Measurements from ENCODE around the gene IZUMO2.
"Not testable (repeated sequence)": the region's sequence is repeated elsewhere in the genome, so short reads cannot be mapped to it uniquely, and the experiment has no call there.

IZUMO2 gene

DNA sequence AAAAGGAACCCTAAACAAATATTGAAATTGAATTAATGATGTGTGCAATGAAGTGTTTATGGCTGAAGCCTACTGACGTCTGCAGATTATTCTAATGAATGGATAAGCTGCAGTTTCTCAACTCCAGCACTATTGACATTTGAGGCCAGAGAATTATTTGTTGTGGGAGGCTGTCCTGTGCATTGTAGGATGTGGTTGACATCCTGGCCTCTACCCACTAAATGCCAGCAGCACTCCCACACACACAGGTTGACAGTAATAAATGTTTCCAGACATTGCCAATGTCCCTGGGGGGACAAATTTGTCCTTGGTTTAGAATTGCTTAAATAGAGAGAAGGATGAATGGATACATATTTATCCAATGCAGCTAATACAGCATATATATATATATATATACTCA is 21.1 kb upstream of the IZUMO2 start:
- no peak for DNase-seq

DNA sequence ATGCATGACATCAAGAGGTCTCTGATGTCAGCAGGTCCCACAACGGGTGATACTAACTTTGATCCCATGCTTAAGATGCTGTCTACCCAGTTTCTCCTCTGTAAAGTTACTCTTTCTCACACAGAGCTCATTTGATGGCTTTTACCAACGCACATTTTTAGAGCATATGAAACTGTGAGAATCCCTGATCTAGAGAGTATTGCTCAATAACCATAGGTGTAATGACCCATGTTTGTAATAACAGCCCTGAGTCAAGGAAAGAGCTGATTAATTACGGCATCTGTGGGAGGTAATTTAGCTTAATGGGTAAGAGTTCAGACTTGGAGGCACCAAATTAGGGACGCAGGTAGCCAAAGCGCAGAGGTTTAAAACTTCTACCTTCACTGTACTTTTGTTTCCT is 18.0 kb upstream of the IZUMO2 start:
- no peak for DNase-seq

DNA sequence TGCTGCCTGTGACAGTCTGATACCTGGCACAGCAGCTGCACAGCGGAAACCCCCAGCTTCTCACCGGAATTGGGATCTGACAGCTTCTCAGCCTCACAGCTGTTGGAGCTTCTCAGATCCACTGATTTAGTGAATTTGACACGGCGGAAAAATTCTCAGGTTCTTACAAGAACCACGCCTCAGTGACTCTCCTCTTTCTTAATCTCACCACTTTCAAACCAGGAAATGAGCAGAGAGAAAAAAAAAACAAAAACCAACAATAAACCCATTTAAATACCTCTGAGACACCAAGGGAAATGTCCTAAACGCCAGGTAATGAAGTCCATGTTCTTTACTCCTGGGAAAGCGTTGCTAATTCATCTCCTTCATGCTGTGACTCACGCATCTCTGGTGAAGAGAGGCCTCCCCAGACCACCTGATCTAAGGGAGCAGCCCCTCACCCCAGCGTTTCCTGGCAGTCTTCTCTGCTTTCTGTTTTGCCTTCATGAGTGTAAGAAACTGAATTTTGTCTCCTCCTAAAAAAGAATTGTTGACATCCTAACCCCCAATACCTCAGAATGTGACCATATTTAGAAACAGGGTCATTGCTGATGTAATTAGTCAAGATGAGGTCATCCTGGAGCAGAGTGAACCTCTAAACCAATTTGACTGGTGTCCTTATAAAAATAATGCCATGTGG is 15.9 kb upstream of the IZUMO2 start:
- DNase-seq, result no peak

DNA sequence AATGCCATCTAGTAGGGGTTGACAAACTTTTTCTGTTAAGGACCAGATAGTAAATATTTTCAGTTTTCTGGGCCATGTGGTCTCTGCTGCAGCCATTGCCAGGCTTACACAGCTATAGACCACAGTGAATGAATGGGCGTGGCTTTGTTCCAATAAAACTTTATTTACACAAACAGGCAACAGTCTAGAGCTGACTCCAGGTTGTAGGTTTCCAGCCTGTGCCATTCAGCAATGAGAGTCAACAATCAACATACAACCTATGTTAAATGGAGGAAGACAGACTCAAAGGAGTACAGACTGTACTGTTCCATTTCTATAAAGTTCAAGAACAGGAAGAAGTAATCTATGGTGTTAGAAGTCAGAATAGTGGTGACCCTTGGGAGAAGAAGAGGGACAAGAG is 15.2 kb upstream of the IZUMO2 start:
- no peak for DNase-seq

DNA sequence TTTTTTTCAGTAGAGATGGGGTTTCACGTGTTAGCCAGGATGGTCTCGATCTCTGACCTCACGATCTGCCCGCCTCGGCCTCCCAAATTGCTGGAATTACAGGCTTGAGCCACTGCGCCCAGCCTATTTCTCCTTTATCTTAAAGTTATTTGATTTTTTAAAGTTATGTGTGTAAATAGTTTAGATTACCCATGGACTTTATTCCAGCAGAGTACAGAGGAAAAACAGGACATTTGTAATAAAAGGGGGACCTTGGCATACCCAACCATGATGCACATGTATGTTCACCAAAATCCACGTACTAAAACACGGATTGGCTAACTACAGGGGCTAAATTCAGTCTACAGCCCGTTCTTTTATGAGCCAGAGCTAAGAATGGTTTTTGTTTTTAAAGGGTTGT is 13.7 kb upstream of the IZUMO2 start:
- no peak for DNase-seq

DNA sequence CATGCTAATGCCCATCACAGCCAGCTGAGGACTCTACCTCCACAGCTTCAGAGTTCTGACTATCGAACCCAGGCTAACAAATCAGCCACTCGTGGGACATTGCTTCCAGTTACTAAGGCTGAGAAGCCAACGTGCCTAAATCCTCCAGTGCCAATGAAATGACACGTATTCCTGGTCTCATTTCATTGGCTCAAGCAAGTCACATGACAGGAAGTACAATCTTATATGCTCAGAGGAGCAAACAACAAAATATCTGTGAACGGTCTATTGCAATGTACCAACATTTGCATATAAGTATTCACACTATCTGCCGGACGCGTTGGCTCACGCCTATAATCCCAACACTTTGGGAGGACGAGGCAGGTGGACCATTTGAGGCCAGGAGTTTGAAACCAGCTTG is 12.8 kb upstream of the IZUMO2 start:
- no peak for DNase-seq

DNA sequence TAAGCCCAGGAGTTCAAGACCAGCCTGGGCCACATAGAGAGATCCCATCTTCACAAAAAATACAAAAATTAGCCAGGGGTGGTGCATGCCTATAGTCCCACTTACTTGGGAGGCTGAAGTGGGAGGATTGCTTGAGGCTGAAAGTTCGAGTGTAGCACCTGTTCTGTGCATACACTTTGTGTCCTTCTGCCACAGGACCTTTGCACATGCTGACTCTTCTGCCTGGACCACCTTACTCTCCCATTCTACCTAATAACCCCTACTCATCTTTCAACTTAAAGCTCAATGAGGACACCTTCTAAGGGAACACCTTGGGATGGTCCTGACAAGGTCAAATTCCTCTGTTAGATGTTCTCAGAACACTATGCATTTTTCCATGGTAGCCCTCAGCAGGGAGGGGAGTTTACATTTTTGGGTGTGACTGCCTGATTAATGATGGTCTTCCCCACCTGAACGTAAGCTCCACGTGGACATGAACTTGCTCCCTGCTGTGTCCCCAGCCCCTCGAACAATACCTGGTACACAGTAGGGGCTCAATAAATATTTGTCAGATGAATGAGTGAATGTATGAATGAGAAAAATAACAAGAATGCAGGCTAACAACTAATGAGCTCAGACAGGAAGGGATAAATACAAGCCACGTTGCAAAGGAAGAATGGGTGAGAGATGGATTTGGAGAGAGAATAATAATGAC is 11.2 kb upstream of the IZUMO2 start:
- DNase-seq, result no peak

DNA sequence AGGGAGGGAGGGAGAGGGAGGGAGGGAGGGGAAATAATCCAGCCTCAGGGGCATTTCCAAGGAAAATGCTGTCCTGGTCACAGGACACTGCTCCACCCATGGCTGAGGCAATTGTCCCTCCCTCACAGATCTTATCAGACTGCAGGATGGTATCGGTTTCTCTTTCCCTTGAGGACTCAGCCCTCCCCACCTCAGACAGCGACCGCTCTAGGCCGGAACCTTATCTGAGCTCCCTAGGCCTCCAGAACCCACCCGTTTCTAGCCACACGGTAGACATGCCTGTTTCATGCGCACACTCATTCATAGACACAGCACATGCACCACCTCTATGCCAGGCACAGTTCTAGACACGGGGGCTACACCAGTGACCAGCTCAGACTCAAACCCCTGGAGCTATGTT is 10.0 kb upstream of the IZUMO2 start:
- DNase-seq, result no peak

DNA sequence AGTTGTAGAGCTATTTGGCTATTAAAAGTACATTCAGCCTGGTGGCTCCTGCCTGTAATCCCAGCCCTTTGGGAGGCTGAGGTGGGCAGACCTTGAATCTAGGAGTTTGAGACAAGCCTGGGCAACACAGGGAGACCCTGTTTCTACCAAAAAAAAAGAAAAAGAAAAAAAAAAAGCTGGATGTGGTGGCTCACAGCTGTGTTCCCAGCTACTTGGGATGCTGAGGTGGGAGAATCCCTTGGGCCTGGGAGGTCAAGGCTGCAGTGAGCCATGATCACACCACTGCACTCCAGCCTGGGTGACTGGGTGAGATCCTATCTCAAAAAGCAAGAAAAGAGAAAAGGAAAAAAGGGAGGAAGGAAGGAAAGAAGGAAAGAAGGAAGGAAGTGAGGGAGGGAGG is 9.6 kb upstream of the IZUMO2 start:
- no peak for DNase-seq

DNA sequence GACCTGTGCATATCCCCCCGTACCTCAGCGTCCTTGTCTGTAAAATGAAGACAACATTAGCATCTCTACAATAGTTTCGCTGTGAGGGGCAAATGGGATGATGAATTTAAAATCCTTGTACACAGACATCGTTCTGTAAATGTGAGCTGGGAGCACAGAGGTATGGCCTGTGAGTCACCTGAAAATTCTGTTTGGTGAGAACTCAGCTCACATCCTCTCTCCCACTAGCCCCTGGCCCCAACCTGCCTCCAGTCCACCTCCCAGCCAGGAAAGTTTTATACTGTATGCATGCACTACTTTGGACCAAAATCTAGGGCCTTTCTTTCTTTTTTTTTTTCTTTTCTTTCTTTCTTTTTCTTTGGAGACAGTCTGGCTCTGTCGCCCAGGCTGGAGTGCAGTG is 8.7 kb upstream of the IZUMO2 start:
- no peak for DNase-seq

DNA sequence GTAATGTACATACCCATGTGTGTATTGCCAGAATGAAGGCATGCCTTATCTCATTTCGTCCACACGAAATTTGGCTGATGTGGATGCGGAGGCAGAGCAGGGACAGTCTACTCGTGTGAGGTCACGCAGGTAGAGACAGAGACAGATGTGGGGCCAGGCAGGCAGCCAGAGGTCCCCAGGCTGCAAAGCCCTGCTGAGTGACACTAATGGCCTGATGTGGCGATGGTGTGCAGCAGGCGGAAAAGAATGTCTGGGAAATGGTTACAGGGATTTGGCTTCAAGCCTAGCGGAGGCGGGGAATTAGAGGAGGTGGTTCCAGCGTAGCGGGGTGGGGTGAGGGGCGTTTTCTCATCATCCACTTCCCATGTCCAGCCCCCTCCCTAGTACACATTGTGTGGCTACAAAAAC is 4.2 kb upstream of the IZUMO2 start:
- DNase-seq, result no peak

DNA sequence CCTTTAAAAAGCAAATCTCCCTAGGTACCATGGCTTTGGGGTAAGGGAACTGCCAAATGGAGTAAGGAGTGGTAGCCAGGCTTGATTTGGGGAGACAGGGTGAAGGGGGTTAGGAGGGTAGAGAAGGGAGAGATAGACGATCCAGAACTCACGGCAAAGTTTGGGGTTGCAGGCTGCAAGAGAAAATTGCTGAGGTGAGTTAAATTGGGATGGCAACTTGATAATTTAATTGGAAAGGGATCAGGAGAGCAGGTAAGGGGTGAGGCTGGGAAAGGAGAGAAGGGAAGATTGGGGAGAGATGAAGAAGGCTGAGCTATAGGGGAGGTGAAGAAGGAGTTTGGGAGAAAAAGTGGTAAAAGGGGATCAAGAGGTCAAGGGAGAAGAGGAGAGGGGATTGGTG is 4.0 kb downstream of the IZUMO2 start:
- no peak for DNase-seq

DNA sequence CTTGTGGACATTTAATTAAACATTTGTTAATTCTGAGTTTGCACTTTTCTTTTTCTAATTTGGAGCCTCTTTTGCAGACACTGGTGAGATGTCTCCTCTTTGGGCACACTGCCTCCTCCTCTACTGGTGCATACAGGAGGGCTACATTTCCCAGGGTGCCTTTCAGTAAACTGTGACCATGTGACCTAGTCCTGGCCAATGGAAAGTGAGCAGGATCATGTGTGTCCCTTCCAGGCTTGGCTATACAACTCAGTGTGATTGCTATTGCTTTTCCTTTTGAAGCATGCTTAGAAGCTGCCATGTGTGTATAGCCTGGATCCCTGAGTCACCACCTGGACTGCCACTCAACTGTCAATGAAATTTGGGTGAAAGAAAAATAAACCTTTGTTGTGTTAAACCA is 4.5 kb downstream of the IZUMO2 start:
- DNase-seq, result no peak

DNA sequence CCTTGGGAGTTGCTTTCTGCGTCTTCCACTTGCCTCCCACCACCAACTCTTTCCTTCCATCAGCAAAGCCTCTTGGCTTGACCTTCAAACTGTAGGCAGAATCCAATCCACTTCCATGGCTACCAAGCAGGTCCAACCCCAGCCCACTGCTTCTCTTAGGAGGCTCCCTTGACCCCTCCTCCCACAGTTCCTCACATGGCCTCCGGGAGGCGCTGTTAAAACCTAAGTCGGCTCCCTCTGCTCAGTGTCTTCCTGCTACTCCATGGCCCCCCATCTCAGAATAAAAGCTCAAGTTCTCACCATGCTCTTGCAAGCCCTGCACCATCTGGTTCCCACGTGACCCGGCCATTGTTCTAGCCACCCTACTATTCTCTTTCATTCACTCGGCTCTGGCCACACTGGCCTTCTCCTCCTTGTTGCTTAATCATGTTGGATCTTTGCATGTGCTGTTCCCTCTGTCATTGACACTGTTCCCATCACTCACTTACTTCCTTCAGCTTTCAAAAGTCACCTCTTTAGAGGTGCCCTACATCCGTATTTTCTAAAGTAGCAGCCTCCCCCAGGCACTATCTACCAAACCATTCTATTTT is 7.5 kb downstream of the IZUMO2 start:
- DNase-seq, result no peak

DNA sequence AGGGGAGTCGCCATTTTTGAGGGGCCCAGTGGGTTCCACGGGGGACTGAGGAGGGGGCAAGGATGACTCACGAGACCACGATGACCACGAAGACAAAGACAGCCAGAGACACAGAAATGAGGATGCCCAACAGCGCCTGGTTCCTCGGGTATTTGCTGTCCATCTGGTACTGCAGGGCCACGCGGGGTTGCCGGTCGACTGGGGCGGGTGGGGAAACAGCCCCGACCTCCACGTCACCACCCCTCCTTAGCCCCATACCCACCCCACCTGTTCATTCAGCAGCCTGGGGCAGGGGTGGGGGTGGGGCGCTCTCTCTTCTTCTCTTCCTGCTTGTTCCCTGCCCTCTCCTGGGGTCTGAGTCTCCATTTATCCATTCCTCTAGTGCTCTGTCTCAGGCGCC is 8.6 kb downstream of the IZUMO2 start:
- DNase-seq, result no peak

DNA sequence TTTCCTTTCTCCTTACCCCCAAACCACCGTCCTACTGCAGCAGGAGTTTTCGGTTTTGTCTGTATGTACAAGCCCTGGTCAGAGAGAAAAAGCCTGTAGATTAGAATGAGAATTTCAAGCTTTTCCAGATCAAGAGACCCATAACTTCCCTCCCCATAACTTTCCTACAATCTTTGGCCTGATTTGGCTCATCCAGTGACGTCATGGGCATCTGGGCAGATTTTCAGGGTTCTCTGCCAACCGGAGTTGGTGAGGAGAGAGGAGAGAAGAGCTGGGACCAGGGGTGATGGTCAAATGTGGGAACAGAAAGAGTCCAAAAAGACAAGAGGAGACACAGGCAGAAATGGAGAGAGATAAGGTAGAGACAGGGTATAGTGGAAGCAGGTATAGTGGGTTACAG is 10.5 kb downstream of the IZUMO2 start:
- no peak for DNase-seq

DNA sequence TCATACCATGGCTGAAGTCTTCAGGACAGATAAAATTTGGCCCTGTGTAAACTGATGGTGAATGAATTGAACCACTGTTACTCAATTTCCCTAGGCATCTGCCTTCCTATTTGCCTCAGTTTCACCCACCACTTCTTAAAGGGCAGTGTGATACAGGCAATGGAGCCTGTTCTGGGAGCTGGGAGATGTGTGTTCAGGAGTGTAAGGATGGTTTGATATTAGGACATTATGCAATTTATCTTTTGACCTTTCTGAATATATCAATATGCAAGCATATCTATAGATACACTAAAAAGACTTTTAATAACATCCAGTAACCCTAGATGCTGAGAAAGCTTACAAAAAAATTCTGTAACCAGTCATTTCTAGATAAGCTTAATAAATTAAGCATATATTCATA is 14.6 kb downstream of the IZUMO2 start:
- no peak for DNase-seq

DNA sequence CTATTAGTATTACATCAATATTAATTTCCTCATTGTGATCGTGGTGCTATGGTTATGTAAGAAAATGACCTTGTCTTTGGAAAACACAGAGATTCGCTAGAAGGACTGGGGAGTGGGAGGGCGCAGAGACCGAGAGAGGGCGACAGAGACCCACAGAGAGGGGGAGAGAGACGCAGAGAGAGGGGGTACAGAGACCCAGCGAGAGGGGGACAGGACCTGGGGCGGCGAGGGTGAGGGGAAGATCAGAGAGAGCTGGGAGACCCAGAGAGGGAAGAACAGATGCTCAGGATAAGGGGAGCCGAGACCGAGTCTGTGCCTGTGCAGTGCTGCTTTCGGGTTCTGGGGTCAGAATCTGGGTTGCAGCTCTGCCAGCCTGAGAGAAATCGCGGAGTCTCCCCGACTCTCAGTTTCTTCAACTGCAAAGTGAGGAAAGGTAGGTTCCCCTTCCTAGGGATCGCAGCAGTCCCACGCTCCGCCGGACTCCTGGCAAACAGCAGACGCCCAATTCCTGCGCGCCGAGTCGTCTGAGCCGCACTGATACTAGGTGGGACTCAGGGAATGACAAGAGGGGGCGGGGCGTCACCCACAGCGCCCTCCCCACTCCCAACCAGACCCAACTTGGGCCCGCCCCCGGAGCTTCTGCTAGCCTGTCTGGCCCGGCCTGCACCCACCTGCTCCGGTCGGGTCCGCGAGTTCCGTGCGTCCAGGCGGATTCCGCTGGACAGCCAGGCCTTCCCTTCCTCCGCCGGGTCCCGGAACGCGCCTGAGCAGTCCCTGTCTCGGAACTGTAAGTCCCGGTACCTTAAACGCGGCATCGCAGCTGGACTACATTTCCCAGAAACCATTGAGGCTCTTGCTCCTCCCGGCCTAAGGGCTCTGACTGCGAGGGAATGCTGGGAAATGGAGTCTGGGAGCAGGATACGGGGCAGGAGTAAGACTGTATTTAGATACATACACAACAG is 15.3 kb downstream of the IZUMO2 start:
- DNase-seq, result peak; percentile 80

DNA sequence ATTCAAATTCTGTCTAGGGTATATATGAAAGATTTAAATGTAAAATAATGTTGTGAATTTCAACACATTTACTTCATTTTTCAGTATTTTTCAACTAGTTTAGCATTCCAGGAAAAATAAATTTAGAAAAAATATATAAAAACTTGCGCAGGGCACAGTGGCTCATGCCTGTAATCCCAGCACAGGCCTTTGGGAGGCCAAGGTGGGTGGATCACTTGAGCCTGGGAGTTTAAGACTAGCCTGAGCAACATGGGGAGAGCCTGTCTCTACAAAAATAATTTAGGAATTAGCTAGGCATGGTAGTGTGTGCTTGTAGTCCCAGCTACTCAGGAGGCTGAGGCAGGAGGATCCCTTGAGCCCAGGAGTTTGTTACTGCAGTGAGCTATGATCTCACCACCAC is 21.2 kb downstream of the IZUMO2 start:
- not testable (repeated sequence) for DNase-seq

DNA sequence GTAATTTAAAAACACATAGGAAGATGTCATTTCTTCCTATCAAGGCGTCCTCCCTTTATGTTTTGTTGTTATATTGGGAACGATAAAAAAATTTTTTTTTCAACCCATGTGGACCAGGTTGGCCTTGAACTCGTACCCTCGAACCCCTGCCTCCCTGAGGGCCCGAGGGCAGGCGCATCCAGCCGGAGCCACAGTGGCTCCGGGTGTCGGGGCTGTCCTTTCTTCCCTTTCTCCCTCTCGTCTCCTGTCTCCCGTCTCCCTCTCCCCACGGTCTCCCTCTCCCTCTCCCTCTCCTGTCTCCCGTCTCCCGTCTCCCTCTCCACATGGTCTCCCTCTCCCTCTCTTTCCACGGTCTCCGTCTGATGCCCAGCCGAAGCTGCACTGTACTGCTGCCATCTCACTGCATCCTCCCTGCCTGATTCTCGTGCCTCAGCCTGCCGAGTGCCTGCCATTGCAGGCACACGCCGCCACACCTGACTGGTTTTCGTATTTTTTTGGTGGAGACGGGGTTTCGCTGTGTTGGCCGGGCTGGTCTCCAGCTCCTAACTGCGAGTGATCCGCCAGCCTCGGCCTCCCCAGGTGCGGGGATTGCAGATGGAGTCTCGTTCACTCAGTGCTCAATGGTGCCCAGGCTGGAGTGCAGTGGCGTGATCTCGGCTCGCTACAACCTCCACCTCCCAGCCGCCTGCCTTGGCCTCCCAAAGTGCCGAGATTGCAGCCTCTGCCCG is 22.8 kb downstream of the IZUMO2 start:
- DNase-seq, result not testable (repeated sequence)

DNA sequence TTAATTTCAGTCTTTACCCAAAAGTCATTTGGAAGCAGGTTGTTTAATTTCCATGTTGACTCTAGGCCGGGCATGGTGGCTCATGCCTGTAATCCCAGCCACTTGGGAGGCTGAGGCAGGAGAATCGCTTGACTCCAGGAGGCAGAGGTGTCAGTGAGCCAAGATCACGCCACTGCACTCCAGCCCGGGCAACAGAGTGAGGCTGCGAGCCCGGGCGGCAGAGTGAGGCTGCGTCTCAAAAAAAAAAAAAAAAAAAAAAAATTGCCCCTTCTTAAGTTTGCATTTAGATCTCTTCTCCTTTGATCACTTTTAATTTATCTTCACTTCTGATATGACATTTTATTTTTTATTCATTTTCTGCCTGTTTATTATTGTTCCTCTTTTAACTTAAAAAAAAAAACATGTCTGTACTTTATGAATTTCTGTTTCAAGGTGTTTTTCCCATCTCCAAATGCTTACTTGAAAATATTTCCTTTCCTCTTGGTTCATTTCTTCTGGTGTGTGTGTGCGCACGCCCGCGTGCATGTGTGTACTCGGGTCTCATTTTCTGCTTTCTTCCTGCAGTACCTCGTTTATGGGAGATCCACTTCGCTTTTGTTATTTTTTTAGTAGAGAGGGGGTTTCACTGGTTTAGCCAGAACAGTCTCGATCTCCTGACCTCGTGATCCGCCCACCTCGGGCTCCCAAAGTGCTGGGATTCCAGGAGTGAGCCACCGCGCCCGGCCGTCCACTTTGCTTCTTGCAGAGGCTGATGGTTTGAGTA is 26.3 kb downstream of the IZUMO2 start:
- not testable (repeated sequence) for DNase-seq
